T47D (cell line): Measurements from ENCODE around the gene PARVG.

Source experiments
- DNase-seq, 2 experiments: peaks; one replicate each; pipeline versions ENCODE4 v3.0.0 to v3.0.0-alpha.2; 2011 to 2012; ENCODE audit warnings: low read depth in 1 of 2, low spot score in 1 of 2
- JUND ChIP-seq: IDR thresholded peaks from 2 replicates; pipeline ENCODE4 v1.6.1; 2012; ENCODE audit warnings: low read depth
- in situ Hi-C: cut with HindIII; loops from 2 replicates; pipeline ENCODE4 v1.10.0; 2016; ENCODE audit warnings: low sequenced_read_pairs, low pct_unique_long_range_greater_than_20kb

The PARVG gene, protein sequence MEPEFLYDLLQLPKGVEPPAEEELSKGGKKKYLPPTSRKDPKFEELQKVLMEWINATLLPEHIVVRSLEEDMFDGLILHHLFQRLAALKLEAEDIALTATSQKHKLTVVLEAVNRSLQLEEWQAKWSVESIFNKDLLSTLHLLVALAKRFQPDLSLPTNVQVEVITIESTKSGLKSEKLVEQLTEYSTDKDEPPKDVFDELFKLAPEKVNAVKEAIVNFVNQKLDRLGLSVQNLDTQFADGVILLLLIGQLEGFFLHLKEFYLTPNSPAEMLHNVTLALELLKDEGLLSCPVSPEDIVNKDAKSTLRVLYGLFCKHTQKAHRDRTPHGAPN

DNA sequence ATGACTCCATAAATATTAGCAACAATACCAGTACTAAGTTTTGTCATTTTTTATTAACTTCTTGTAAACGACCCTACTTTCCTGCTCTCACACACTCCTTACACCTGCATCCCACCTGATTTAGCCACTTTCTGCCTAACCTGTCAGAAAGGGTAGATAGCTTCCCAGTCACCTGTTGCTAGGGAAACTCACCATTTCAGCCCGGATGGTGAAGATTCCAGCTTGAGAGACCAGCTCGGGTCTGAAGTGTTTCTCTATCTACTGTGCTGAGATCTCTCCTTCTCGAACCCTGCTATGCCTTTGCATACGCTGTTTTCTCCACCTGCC, at the start of gene PARVG:
Gene PARVG (plus strand): TSS at position 220 of the 327 bp plus-strand sequence. CDS start 2,405 bp downstream, outside the sequence.
- in situ Hi-C loops, result no loop called here
- DNase-seq, result peak; percentile 27 to 39
- no peak for TF ChIP-seq JUND

DNA sequence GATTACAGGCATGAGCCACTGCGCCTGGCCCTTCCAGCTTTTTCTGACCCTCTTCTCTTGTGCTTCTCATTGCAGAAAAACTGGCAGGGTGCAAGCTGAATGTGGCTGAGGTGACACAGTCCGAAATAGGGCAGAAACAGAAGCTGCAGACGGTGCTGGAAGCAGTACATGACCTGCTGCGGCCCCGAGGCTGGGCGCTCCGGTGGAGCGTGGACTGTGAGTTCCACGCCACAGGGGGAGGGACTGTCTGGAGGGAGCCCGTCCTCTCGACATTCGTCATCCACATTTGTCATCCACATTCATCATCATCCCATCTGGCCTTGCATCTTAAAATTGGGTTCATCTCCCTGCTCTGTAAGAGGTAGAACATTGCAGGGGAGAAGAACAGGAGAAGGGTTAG, 49.3 kb upstream of the PARVG start:
- no peak for TF ChIP-seq JUND
- no peak for DNase-seq
- in situ Hi-C loops, result no loop called here

DNA sequence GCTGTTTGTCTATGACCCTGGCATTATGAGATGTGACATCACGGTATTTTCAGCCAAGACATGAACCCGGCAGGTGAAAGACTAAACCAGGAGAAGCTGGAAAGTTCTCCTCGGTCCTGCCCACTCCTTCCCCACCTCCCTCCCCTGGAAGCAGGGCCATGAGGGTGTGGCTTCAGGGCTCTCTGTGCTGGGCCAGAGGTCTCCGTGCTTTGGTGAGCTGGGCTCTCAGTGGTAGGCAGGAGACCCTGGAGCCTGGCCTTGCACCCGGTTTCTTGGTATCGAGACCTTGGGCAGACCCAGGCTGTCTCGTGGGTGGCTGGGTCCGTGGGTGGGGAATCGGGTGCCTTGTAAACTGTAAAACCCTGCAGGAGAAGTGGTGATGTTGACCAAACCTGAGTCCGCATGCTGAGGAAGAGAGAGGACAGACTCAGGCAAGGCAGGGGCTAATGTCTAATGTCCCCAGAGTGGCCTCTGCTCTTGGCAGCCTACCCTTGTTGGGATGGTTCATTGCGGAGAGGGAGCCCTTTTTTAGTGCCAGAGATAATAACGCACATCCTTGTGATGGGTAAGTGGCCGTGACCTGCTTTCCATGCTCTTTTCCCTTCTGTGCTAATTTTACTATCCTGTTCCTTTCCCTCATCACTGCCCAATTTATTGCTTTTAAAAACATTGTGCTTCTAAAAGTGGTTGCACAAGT, 48.6 kb upstream of the PARVG start:
- no peak for DNase-seq
- in situ Hi-C loops, result no loop called here
- TF ChIP-seq JUND, result no peak

DNA sequence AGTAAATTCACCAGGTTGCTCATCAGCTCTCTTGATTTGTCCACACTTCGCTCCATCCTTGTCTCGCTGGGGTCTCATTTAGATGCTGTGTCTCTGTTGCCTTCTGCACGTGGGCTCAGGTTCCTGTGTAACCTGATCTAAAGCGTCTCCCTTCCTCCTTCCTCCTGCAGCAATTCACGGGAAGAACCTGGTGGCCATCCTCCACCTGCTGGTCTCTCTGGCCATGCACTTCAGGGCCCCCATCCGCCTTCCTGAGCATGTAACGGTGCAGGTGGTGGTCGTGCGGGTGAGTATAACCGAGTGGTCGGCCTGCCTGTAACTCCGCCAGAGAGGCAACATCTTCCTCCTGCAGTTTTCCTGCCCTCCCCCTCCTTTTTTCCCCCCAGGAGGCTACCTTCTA, 48.0 kb upstream of the PARVG start:
- TF ChIP-seq JUND, result no peak
- in situ Hi-C loops, result no loop called here
- DNase-seq, result no peak

DNA sequence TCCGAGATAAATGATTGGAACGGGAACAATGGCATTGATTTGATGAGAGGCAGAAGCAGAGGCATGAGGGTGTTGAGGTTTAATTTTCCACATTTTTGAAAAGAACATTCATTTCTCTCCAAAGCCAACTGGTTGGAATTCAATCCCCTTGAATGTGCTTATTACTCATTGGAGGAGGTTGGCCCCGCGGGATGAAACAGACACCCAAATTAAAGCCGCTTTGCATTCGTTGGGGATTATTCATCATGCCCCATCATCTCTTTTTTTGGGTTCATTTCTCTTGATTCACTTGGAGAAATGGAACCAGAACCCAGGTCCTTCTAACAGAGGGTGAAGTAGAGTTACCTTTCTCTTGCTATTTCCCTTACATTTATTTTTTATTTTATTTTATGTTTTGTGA, 47.6 kb upstream of the PARVG start:
- DNase-seq, result no peak
- no peak for TF ChIP-seq JUND
- in situ Hi-C loops, result no loop called here

DNA sequence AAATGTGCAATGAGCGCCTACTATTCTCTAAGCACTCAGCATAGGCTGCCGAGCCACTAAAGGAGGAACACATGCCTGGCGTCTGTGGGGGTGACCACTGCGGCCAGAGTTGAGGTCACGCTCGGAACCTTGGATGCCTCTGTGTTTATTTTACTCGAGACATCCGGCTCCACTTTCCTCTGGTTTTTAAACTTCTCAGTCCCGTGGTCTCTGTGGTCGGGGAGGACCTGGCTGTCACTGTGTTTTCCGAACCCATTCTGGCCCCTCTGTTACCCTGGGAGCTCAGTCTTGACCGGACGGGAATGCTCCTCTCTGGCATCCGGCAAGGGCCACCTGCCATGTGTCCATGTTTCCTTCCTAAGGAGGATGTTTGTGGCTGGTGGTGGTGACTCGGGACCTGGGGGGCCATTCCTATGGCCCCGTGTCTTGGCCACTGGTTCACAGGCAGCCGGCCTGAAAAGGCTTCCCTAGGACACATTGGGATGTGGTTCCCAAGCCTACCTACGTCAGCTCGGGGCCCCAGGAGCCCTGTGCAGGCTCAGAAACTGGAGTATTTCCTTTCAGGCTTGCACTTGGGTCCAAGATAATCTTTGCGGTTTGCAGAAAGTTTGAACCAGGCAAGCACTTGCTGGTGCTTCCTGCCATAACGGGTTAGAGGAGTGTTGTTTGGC, 46.7 kb upstream of the PARVG start:
- no peak for DNase-seq
- no peak for TF ChIP-seq JUND
- in situ Hi-C loops, result no loop called here

DNA sequence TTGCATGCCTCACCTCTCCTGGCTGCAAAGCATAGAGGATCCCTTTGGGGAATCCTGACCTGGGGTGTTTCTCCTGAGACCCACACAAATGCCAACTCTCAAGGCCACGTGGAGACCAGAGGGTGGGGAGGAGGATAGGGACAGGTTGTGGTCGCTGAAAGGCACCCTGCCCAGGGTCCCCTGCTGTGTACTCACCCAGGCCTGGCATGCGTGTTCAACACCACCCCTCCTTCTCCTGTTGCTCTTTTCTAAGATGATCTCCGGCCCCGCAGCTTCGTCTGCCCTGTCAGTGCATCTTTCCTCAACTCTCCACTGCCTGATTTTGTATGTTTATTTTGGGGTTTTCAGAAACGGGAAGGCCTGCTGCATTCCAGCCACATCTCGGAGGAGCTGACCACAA, 44.6 kb upstream of the PARVG start:
- TF ChIP-seq JUND, result no peak
- no peak for DNase-seq
- in situ Hi-C loops, result no loop called here

DNA sequence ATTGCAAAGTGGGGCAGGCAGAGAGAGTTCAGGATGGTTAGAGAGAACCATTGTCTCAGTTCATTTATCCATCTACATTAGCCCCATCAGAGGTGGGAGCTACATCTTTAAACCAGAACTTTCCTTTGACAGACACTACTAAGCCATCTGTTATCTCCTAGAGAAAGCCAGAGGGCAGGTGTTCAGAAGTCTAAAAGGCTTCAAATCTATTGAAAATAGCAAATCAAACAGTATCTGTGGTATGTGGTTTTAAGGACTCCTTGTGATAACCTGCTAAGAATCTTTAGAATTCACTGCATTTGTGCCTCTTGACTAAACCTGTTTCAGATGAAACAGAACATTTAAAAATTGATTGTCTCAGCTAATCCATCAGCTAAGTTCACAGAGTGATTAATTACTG, 43.9 kb upstream of the PARVG start:
- in situ Hi-C loops, result no loop called here
- DNase-seq, result no peak
- TF ChIP-seq JUND, result no peak

DNA sequence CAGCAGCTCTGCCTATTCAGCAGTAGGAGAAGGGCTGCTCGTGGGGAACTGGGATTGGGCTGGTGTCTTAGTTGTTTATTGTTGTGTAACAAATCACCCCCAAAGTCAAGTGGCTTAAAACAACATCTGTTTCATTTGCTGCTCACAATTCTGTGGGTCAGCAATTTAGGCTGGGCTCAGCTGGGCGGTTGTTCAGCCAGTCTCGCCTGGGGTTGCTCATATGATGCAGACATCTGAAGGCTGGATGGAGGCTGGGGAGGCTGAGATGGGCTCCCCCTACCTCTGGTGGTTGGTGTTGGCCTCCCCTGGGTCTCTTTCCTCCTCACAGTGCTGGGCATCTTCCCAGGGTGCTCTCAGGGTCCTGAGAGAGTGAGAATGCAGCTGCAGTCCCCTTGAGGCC, 43.3 kb upstream of the PARVG start:
- in situ Hi-C loops, result no loop called here
- TF ChIP-seq JUND, result no peak
- DNase-seq, result no peak

DNA sequence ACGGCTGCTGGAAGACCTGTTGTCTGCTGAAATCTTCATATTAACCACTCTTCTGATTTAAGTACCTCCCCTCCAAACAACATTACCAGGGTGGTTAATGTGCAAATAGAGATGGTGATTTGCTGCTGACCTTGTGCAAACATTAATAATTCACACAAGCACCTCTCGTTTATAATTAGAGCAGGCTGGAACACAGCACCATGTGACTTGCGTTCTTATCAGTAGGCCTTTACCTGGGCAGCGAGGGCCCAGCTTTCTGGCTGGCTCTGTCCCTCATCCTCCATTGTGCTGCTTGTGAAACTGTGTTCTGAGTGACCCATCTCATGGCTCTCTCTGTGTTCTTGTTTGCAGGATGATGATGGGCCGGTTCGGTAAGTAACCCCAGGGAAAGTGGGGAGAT, 41.0 kb upstream of the PARVG start:
- DNase-seq, result no peak
- no peak for TF ChIP-seq JUND
- in situ Hi-C loops, result no loop called here

DNA sequence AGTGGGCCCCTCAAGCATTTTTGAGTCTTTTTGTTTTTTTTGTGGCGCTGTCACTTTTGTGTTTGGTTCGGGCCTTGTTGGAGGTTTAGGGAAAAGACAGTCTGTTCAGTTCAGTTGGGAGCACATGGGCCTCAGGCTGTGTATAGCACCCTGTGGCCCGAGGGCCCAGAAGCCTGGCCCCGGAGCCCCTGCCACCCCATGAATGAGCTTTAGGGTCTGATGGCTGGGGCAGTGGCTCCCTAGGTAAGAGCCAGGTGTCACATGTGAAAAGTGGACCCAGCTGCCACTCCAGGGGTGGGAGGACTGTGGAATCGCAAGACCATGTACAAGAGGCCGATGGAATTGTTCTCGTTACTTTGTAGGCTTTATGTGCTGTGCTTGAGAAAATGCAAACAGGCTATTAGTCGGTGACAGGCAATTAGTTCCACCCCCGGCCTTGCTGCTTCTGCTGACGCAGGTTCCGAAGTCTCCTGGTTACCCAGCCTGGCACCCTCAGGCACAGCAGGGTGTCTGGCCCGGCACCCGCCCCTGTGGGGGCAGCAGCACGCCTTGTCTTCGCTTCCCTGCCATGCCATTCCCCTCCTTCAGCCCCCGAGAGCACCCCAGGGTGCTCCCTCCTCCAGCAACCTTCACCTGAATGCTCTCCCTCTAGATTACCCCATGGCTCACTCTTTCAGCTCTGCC, 38.2 kb upstream of the PARVG start:
- in situ Hi-C loops, result no loop called here
- no peak for DNase-seq
- no peak for TF ChIP-seq JUND

DNA sequence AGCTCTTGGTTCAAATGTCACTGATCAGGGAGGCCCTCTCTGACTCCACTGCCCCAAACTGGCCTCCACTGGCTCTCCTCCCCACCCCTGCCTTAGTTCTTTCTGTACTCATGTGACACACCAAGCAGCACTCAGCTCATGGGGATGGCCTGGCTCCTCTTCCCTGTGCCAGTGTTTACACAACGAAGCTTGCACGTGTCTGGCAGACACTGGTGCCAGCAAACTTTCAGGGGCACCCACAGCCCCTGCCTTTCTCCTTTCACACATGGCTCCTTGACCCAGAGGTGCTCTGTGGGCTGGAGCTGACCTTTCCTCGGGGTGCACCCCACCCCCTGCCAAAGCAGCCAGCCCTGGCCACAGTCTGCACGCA, 37.6 kb upstream of the PARVG start:
- DNase-seq, result no peak
- in situ Hi-C loops, result no loop called here
- no peak for TF ChIP-seq JUND

DNA sequence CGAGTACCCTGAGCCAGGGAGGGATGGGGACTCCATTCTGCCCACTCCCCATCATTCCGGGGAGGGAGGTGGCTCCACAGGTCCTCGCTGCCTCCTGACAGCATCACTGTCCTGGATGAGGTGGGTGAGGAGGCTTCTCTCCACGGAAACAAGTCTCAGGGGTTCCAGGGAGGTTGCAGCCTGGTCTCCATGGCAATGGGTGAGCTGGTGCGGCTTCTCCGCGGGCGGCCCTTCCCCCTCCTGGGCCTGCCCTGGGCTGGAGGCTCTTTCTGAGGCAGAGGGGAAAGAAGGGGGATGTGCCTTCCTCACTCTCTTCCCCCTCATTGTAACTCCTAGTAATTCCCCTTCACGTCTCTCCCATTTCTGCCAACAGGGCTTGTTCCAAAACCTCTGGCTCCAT, 37.1 kb upstream of the PARVG start:
- no peak for DNase-seq
- no peak for TF ChIP-seq JUND
- in situ Hi-C loops, result no loop called here
